Fibroblast of lung (primary cell): ENCODE results near the gene CRB1. TPM values are rescaled to one million over a fixed set of nuclear protein-coding genes. Genes with fewer than 3 reads are reported as not detected.
A peak's percentile ranks its signal among the peaks of the same experiment; 100 is the strongest.

Source experiments
- DNase-seq, 2 donors: peaks; one replicate each; pipeline versions ENCODE4 v3.0.0 to v3.0.0-alpha.2; 2010; ENCODE audit warnings: low read depth in 2 of 2
- H2AFZ ChIP-seq: 2 replicates; pipeline ENCODE4 v1.5.1; 2012; ENCODE audit warnings: low read length, control low read depth, inconsistent platforms
- H3K27ac ChIP-seq: 2 replicates; pipeline ENCODE4 v1.5.1; 2011; ENCODE audit warnings: low read length, control low read depth; ENCODE audit not compliant: insufficient read depth
- H3K27me3 ChIP-seq: 2 replicates; pipeline ENCODE4 v1.5.1; 2011; ENCODE audit warnings: mild to moderate bottlenecking, low read length; ENCODE audit not compliant: control insufficient read depth, insufficient read depth
- H3K36me3 ChIP-seq: 2 replicates; pipeline ENCODE4 v1.5.1; 2011; ENCODE audit warnings: low read length; ENCODE audit not compliant: control insufficient read depth, insufficient read depth
- H3K4me1 ChIP-seq: 2 replicates; pipeline ENCODE4 v1.5.1; 2011; ENCODE audit warnings: low read length; ENCODE audit not compliant: control insufficient read depth, insufficient read depth; ENCODE audit errors: extremely low read depth
- H3K4me2 ChIP-seq: 2 replicates; pipeline ENCODE4 v1.5.1; 2011; ENCODE audit warnings: low read length, control low read depth; ENCODE audit not compliant: insufficient read depth; ENCODE audit errors: extremely low read depth
- H3K4me3 ChIP-seq, 4 experiments: fragments of 200-600 bp in 1 of 4; sonication (generic) in 1 of 4; replicated peaks in 1 of 4; 2 replicates each; pipeline ENCODE4 v1.5.1; 2011 to 2016; ENCODE audit warnings: low read length in 4 of 4, low read depth in 3 of 4, mild to moderate bottlenecking in 3 of 4, control low read depth in 2 of 4, inconsistent platforms in 1 of 4, mixed read lengths in 1 of 4; ENCODE audit not compliant: insufficient read depth in 1 of 4; ENCODE audit errors: control extremely low read depth in 1 of 4
- H3K79me2 ChIP-seq: 2 replicates; pipeline ENCODE4 v1.5.1; 2012; ENCODE audit warnings: mild to moderate bottlenecking, low read length, inconsistent platforms; ENCODE audit not compliant: control insufficient read depth, insufficient read depth
- H3K9ac ChIP-seq: 2 replicates; pipeline ENCODE4 v1.5.1; 2011; ENCODE audit warnings: mild to moderate bottlenecking, low read length, control low read depth; ENCODE audit not compliant: insufficient read depth
- H3K9me3 ChIP-seq: 2 replicates; pipeline ENCODE4 v1.5.1; 2012; ENCODE audit warnings: low read depth, low read length; ENCODE audit not compliant: control insufficient read depth, insufficient read depth
- H4K20me1 ChIP-seq: 2 replicates; pipeline ENCODE4 v1.5.1; 2011; ENCODE audit warnings: low read length; ENCODE audit not compliant: control insufficient read depth, insufficient read depth; ENCODE audit errors: extremely low read depth
- EZH2 ChIP-seq: IDR thresholded peaks from 2 replicates; pipeline ENCODE4 v1.5.1; 2012; ENCODE audit warnings: low read length, control low read depth, mild to moderate bottlenecking; ENCODE audit errors: missing control alignments
- polyA plus RNA-seq, 2 donors: library from polyadenylated mRNA; depleted of rRNA in 1 of 2; stranded (reverse) in 1 of 2; unstranded in 1 of 2; fragments of >200 nt; gene quantifications; 2 replicates each; pipeline ENCODE4 v1.2.1, GENCODE V29; 2011 to 2012; ENCODE audit warnings: missing spikeins in 1 of 2
- total RNA-seq: library from RNA; depleted of rRNA; stranded (reverse); fragments of >200 nt; gene quantifications from 2 replicates; pipeline ENCODE4 v1.2.1, GENCODE V29; 2014
- TF ChIP-seq, protein P1 (sequence below), 2 donors: IDR thresholded peaks in 1 of 2; conservative IDR thresholded peaks in 1 of 2; 1 replicate in 1 of 2; 2 replicates in 1 of 2; pipeline ENCODE4 v1.5.1; 2011 to 2012; ENCODE audit warnings: low read length in 2 of 2, control low read depth in 1 of 2, inconsistent platforms in 1 of 2, low read depth in 1 of 2, mild to moderate bottlenecking in 1 of 2

CRB1 gene
- total and polyA plus RNA-seq, 2 donors (not counting 1 experiment from before 2014, with no cell fraction given): 0.05 to 0.66 TPM

DNA sequence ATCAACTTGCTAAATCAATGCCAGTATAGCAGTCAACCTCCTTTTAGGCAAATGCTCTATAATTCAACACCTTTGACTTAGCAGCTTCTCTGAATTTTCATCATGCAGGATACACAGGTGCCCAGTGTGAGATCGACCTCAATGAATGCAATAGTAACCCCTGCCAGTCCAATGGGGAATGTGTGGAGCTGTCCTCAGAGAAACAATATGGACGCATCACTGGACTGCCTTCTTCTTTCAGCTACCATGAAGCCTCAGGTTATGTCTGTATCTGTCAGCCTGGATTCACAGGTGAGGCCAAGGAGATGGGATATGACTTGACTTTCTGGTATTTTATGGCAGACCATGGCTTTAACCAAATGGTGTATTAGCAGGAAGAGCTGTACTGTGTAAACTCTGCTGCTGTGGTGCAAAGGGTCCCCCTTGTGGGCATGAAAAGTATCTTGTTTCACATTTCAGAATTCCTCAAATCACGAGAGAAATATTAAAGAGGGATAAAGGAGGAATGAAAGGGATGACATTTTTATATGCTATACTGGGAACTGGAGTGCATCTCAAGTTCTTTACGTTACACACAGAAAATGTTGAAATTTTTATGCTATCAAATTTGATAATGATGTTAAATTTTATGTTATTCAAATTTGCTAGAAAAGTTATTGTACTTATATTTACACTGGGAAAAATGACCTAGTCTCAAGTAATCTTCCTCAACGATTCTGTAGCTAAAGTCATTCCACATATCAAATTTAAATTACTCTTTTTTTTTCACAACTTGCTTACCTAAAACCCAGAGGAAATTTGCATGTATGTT, 88.9 kb downstream of the CRB1 start:
- DNase-seq: peak; percentile 45 to 69
- Histone ChIP-seq H3K36me3 (no peaks in the 10 kb centered on the region), H3K4me1 (no peaks in the 10 kb centered on the region), H3K4me3 (no peak overlapping the region), H3K4me2 (no peak overlapping the region), H3K9ac (no peak overlapping the region), H4K20me1 (no peaks in the 10 kb centered on the region), H3K9me3 (no peaks in the 10 kb centered on the region), H3K27ac (no peak overlapping the region), H3K79me2 (no peaks in the 10 kb centered on the region), H2AFZ (no peak overlapping the region), H3K27me3 (no peaks in the 10 kb centered on the region)
- TF ChIP-seq, protein P1, sequence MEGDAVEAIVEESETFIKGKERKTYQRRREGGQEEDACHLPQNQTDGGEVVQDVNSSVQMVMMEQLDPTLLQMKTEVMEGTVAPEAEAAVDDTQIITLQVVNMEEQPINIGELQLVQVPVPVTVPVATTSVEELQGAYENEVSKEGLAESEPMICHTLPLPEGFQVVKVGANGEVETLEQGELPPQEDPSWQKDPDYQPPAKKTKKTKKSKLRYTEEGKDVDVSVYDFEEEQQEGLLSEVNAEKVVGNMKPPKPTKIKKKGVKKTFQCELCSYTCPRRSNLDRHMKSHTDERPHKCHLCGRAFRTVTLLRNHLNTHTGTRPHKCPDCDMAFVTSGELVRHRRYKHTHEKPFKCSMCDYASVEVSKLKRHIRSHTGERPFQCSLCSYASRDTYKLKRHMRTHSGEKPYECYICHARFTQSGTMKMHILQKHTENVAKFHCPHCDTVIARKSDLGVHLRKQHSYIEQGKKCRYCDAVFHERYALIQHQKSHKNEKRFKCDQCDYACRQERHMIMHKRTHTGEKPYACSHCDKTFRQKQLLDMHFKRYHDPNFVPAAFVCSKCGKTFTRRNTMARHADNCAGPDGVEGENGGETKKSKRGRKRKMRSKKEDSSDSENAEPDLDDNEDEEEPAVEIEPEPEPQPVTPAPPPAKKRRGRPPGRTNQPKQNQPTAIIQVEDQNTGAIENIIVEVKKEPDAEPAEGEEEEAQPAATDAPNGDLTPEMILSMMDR (conservative IDR thresholded peaks at IDR 0.05 in 1 of 2, IDR thresholded peaks at IDR 0.05 in 1 of 2; ENCODE audit: low read depth in 1 of 2, low read length in 2 of 2): peak; percentile 64 to 79
- no peak for TF ChIP-seq EZH2

DNA sequence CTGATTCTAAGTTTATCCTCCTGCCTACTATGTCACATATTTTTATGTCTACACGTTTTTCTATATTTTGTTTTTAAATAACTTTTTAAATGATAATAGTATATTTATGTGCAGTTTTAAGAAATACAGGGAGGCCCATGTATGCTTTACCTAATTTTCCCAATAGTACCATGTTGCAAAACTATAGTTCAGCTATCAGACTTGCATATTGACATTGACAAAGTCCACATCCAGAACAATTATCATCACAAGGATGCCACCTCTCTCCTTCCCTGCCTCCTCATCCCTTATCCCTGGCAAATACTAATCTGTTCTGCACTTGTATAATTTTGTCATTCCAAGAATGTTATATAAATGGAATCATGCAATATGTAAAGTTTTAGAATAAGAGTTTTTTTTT, 90.9 kb downstream of the CRB1 start:
- Histone ChIP-seq H3K4me3 (no peak overlapping the region), H4K20me1 (no peaks in the 10 kb centered on the region), H3K9ac (no peak overlapping the region), H3K36me3 (no peaks in the 10 kb centered on the region), H3K4me2 (no peak overlapping the region), H2AFZ (no peak overlapping the region), H3K4me1 (no peaks in the 10 kb centered on the region), H3K79me2 (no peaks in the 10 kb centered on the region), H3K27me3 (no peaks in the 10 kb centered on the region), H3K27ac (no peak overlapping the region), H3K9me3 (no peaks in the 10 kb centered on the region)
- TF ChIP-seq EZH2: no peak
- TF ChIP-seq, protein P1 (conservative IDR thresholded peaks at IDR 0.05 in 1 of 2, IDR thresholded peaks at IDR 0.05 in 1 of 2; ENCODE audit: low read depth in 1 of 2, low read length in 2 of 2): no peak
- DNase-seq: no peak

DNA sequence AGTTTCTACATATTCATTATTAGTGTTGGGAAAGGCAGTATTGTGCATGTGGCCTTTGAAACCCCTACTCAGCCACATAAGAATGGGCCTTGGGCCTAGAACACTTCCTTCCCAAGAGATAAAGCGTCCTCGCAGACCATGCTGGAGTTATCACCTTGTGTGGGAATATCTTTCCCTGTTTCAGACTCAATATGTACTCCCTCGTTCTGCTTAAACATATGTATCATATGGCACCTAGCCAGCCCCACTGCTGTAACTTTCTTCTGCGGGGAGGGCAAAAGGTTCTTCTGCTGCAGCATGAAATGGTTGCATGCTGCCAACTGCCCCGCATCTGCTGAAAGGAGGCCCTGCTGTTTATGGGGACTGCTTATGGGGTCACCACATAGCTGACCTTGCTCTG, 92.0 kb downstream of the CRB1 start:
- Histone ChIP-seq H3K9ac (no peak overlapping the region), H3K27me3 (no peaks in the 10 kb centered on the region), H3K79me2 (no peaks in the 10 kb centered on the region), H2AFZ (no peak overlapping the region), H3K9me3 (no peaks in the 10 kb centered on the region), H4K20me1 (no peaks in the 10 kb centered on the region), H3K4me1 (no peaks in the 10 kb centered on the region), H3K36me3 (no peaks in the 10 kb centered on the region), H3K4me2 (no peak overlapping the region), H3K27ac (no peak overlapping the region), H3K4me3 (no peak overlapping the region)
- peak in 1 of 2 donors; percentile 26 for DNase-seq
- no peak for TF ChIP-seq EZH2
- TF ChIP-seq, protein P1 (conservative IDR thresholded peaks at IDR 0.05 in 1 of 2, IDR thresholded peaks at IDR 0.05 in 1 of 2; ENCODE audit: low read depth in 1 of 2, low read length in 2 of 2): no peak
